ENCODE results near the gene CKAP2L. TPM values are rescaled to one million over a fixed set of nuclear protein-coding genes. Genes with fewer than 3 reads are reported as not detected.

The CKAP2L gene
- total RNA-seq, 4 donors from 2014 or later, result 1.2 to 11.3 (median 2.0) TPM

GRCh38 chr2:112757265-112757664, 7.1 kb downstream of the CKAP2L start:
- TF ChIP-seq POLR2A (IDR thresholded peaks at IDR 0.05), result no peak
- TF ChIP-seq, protein P1, sequence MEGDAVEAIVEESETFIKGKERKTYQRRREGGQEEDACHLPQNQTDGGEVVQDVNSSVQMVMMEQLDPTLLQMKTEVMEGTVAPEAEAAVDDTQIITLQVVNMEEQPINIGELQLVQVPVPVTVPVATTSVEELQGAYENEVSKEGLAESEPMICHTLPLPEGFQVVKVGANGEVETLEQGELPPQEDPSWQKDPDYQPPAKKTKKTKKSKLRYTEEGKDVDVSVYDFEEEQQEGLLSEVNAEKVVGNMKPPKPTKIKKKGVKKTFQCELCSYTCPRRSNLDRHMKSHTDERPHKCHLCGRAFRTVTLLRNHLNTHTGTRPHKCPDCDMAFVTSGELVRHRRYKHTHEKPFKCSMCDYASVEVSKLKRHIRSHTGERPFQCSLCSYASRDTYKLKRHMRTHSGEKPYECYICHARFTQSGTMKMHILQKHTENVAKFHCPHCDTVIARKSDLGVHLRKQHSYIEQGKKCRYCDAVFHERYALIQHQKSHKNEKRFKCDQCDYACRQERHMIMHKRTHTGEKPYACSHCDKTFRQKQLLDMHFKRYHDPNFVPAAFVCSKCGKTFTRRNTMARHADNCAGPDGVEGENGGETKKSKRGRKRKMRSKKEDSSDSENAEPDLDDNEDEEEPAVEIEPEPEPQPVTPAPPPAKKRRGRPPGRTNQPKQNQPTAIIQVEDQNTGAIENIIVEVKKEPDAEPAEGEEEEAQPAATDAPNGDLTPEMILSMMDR (IDR thresholded peaks at IDR 0.05), result no peak
- DNase-seq (ENCODE audit: low spot score in 2 of 2), result no peak
- intact Hi-C loops (cut with DNase I; ENCODE audit: low total_unique reads), result no loop called here
- WGBS, 2 donors, result 96 to 97% methylated on average over 3 of the region's 3 CpGs
- H3K4me3 ChIP-seq (ENCODE audit: low read depth, poor library complexity, severe bottlenecking), result no peak overlapping the region

- DNase-seq (ENCODE audit: low spot score in 2 of 2), result no peak
- intact Hi-C loops (cut with DNase I; ENCODE audit: low total_unique reads), result no loop called here
- TF ChIP-seq, protein P1 (IDR thresholded peaks at IDR 0.05), result no peak
- TF ChIP-seq POLR2A (IDR thresholded peaks at IDR 0.05), result no peak
- 92 to 95% methylated on average over 3 of the region's 3 CpGs for WGBS, 2 donors
- H3K4me3 ChIP-seq (ENCODE audit: low read depth, poor library complexity, severe bottlenecking), result no peak overlapping the region
Observed at GRCh38 chr2:112756207-112756606, 8.2 kb downstream of the CKAP2L start.

DNA sequence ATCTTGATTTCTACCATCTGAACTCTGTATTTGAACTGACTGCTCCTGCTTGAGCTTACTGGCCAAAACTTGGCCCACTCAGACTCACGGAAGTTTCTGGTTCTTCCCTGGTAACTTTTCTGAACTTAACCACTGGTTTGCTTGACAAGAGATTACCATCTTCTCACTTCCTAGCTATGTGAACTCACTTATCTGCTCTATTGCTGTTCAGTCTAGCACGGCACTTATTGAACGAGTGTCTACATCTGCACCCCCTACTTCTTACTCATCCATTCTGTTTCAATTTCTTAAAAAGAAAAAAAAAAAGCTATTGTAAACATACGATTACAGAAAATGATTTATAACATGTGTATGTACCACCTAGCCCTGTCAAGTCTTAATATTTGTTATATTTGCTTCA, 9.0 kb downstream of the CKAP2L start:
- TF ChIP-seq, protein P1 (IDR thresholded peaks at IDR 0.05), result no peak
- TF ChIP-seq POLR2A (IDR thresholded peaks at IDR 0.05), result no peak
- intact Hi-C loops (cut with DNase I; ENCODE audit: low total_unique reads), result no loop called here
- WGBS, 2 donors, result 94 to 97% methylated on average over 4 of the region's 4 CpGs
- no peak overlapping the region for H3K4me3 ChIP-seq (ENCODE audit: low read depth, poor library complexity, severe bottlenecking)
- DNase-seq (ENCODE audit: low spot score in 2 of 2), result no peak

GRCh38 chr2:112754564-112754963, 9.8 kb downstream of the CKAP2L start:
- 100% methylated on average over 1 of the region's 1 CpG for WGBS, 2 donors
- H3K4me3 ChIP-seq (ENCODE audit: low read depth, poor library complexity, severe bottlenecking), result no peak overlapping the region
- intact Hi-C loops (cut with DNase I; ENCODE audit: low total_unique reads), result loop anchor here (5.0 kb wide), 1 partner anchor 188 kb away; no protein-coding TSS in a partner anchor
- DNase-seq (ENCODE audit: low spot score in 2 of 2), result no peak
- TF ChIP-seq, protein P1 (IDR thresholded peaks at IDR 0.05), result no peak
- TF ChIP-seq POLR2A (IDR thresholded peaks at IDR 0.05), result no peak

DNA sequence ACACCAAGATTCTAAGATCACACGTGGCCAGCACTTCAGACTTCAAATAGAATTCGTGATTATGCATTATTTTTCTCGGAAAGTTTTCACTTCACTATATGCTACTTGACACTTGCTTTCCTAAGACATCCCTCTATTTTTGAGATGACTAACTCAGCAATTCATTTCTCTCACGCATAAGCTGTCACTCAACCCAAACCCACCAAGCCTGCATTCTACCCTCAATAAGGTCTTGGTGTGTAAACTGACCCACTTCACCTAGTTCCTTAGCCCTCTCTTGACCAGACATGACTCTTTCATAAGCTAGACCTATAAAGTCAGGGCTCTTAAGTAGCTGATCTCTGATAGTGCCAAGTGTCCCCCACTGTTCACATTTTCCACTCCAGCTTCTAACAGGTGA, 11.7 kb downstream of the CKAP2L start:
- 90 to 93% methylated on average over 4 of the region's 4 CpGs for WGBS, 2 donors
- intact Hi-C loops (cut with DNase I; ENCODE audit: low total_unique reads), result loop anchor here (5.0 kb wide), 1 partner anchor 190 kb away; no protein-coding TSS in a partner anchor
- TF ChIP-seq, protein P1 (IDR thresholded peaks at IDR 0.05), result no peak
- no peak for DNase-seq (ENCODE audit: low spot score in 2 of 2)
- H3K4me3 ChIP-seq (ENCODE audit: low read depth, poor library complexity, severe bottlenecking), result no peak overlapping the region
